ENCODE results near the gene RPL29.

The RPL29 gene

GRCh38 chr3:52025453-52025852 is 29.8 kb upstream of the RPL29 start:
- no peak for DNase-seq (ENCODE audit: low spot score)

GRCh38 chr3:52024765-52025452 is 29.2 kb upstream of the RPL29 start:
- DNase-seq (ENCODE audit: low spot score), result no peak

GRCh38 chr3:52023860-52024764 is 28.4 kb upstream of the RPL29 start:
- DNase-seq (ENCODE audit: low spot score), result peak; percentile 62

- DNase-seq (ENCODE audit: low spot score), result no peak
Observed at GRCh38 chr3:52023101-52023770, 27.5 kb upstream of the RPL29 start.

- peak; percentile 57 for DNase-seq (ENCODE audit: low spot score)
Observed at GRCh38 chr3:52022323-52023100, 26.8 kb upstream of the RPL29 start.

GRCh38 chr3:52021489-52022268 is 26.0 kb upstream of the RPL29 start:
- peak; percentile 87 for DNase-seq (ENCODE audit: low spot score)

GRCh38 chr3:52020796-52021195 is 25.1 kb upstream of the RPL29 start:
- DNase-seq (ENCODE audit: low spot score), result no peak

- no peak for DNase-seq (ENCODE audit: low spot score)
Observed at GRCh38 chr3:52019352-52020080, 23.8 kb upstream of the RPL29 start.

GRCh38 chr3:52018319-52019000 is 22.8 kb upstream of the RPL29 start:
- no peak for DNase-seq (ENCODE audit: low spot score)

GRCh38 chr3:52017586-52017985 is 21.9 kb upstream of the RPL29 start:
- no peak for DNase-seq (ENCODE audit: low spot score)

- no peak for DNase-seq (ENCODE audit: low spot score)
Observed at GRCh38 chr3:52015438-52016228, 19.9 kb upstream of the RPL29 start.

GRCh38 chr3:52014613-52015012 is 18.9 kb upstream of the RPL29 start:
- peak; percentile 59 for DNase-seq (ENCODE audit: low spot score)

- DNase-seq (ENCODE audit: low spot score), result no peak
Observed at GRCh38 chr3:52013802-52014598, 18.3 kb upstream of the RPL29 start.

GRCh38 chr3:52012699-52013098 is 17.0 kb upstream of the RPL29 start:
- DNase-seq (ENCODE audit: low spot score), result no peak

GRCh38 chr3:52010431-52010830 is 14.7 kb upstream of the RPL29 start:
- no peak for DNase-seq (ENCODE audit: low spot score)

- no peak for DNase-seq (ENCODE audit: low spot score)
Observed at GRCh38 chr3:52007291-52007690, 11.6 kb upstream of the RPL29 start.

GRCh38 chr3:52006820-52007133 is 11.1 kb upstream of the RPL29 start:
- no peak for DNase-seq (ENCODE audit: low spot score)
